Stimulated activated CD4-positive, alpha-beta T cell treated with anti-CD3 and anti-CD28 coated beads, Interleukin-12 subunit alpha, Interleukin-12 subunit beta, amount 100 ng/mL, for 24 hours (primary cell): Measurements from ENCODE around the gene PDIA5.
"Not testable (repeated sequence)": the region's sequence is repeated elsewhere in the genome, so short reads cannot be mapped to it uniquely, and the experiment has no call there.

Source experiments
- DNase-seq, 2 experiments: peaks; one replicate each; pipeline ENCODE4 v3.0.0-alpha.2; 2020; ENCODE audit warnings: low read depth in 2 of 2

The PDIA5 gene

DNA sequence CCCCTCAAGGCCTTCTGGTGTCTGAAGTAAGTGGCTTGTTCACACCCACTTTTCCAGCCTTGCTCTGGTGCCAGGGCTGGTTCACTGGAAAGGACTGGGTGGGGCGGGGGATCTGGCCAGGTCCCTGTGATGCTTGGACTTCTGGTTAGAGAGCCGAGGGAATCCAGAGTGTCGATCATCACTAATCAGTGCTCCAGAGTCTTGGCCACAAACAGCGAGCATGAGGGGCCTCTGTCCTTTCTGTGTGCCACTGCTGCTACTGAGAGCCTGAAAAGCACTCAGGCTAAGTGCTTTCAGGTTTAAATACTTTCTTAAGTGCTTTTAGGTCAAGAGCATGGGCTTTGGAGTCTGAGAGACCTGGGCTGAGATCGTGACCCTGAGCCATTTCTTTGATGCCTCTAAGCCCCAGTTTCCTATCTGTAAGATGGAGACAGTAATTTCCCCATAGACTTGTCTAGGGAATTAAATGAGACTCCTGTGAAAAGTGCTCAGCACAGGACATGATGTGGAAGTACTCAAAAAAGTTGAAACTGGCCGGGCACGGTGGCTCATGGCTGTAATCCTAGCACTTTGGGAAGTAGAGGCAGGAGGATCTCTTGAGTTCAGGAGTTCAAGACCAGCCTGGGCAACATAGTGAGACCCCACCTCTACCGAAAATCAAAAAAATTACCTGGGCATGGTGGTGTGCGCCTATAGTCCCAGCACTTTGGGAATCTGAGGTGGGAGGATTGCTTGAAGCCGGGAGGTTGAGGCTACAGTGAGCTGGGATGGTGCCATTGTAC, 81.1 kb downstream of the PDIA5 start:
- no peak for DNase-seq

DNA sequence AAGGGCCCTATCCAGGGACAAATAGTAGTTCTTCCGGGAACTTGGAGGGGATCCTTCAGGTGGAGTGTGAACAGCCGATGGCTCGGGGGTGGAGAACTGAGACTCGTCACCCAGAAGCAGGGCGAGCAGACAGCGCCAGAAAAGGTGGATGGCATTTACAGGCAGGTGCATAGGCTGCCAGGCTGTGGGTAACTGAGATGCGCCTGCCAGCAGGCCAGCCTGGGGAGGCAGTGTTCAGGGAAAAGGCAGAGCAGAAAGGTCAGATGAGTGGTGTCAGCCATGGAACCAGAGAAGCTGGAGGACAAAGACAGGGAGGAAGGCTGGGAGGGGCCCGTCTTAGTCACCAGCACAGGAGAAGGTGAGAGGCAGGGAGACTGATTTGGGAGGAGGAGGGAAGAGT, 81.9 kb downstream of the PDIA5 start:
- no peak for DNase-seq

DNA sequence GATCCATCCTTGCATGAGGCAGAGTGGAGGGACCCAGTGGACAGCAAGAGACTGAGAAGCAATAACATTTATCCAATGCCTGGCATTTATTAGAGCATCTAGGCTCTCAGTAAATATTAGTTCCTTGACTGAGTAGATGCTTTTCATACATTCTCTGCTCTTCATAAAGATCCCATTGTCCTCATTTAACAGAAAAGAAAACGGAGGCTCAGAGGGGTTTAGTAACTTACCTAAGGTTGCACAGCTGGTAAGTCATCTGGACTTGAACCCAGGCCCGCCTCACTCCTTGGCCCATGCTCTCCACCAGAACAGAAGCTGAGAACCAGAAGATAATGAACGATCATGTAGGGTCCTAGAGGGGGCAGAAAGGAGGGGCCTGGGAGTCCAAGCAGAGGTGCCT, 82.7 kb downstream of the PDIA5 start:
- DNase-seq: no peak

DNA sequence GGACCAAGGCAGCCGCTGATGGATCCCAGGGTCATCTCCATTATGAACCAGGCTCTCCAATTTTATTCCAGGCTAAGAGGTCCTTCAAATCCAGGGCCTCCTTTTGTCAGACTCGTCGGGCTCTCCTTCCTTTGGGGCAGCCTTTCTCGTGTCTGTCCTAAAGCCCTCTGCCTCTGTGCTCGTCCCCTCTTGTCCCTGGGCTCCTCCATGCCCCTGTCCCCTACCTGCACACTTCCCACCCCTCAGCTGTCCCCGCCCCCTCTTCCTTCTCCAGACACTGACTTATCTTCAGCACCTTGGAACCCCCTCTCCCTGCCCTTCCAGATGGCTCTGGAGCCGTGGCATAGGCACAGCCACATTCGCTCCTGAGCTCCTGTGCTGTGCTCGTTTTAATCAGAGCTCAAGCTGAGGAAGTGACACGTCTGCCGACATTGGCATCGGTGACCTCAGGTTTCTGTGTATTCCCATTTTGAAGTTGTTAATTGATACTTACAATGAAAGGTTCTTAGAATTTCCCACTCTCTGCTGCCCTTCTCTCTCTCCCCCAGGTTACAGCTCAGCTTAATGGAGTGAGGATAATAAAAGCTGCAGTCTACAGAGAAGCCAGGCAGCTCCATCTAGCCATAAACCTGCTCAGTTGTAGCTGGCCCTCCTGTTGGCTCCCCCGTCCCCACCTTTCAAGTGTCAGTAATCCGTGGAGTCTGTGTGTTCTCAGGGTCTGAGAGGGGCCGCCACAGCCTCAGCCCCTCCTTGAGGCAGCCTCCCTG, 83.8 kb downstream of the PDIA5 start:
- DNase-seq: no peak

DNA sequence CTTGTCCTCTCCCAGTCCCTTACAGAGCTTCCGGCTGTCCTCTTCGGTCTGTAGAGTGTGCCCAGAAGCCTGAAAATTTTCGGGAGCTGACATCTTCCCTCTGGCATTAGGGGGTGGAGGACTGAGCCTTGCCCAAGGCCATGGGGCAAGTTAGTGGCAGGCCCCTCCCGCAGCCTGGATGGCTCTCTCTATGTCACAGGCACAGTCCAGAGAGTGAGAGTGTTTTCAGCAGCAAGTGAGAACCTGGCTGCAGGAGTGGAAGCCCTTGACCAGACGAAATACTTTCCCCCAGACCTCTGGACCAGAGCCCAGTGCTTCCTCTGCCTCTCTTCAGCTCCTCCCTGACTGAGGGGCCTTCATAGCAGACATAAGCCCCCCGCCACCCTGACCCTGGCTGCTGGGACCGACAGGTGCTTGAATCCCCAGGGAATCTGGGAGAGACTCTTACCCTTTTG, 84.5 kb downstream of the PDIA5 start:
- DNase-seq: no peak

DNA sequence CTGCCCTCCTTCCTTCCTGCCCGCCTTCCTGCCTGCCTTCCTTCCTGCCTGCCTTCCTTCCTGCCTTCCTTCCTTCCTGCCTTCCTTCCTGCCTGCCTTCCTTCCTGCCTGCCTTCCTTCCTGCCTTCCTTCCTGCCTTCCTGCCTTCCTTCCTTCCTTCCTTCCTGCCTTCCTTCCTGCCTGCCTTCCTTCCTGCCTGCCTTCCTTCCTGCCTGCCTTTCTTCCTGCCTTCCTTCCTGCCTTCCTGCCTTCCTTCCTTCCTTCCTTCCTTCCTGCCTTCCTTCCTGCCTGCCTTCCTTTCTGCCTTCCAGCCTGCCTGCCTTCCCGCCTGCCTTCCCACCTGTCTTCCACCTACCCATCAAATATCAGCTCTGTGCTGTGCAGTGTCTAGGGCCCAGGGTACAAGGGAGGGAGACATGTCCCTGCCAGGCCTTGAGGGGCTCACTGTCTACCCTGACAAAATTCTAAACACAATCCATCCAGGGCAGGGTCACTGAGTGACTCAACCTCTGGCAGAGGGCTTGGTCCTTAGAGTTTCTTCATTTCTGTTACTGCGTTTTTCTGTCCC, 85.1 kb downstream of the PDIA5 start:
- DNase-seq: not testable (repeated sequence)

DNA sequence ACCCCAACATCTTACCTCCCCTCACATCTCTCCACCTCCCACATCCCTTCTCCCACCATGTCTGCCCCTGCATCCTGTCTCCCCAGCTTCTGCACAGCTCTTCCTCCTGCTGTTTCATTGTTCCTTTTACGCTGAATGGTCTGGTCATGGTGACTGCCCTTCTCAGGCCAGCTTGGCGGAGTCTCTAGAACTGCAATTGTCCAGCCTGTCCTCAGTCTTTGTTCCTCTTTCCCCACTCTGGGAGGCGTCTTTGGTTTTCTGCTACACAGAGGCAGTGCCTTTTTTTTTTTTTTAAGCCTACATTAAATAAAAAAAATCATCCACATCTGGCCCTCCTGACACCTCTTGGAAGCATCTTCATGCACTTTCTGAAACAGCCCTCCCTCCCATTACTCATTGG, 85.9 kb downstream of the PDIA5 start:
- no peak for DNase-seq

DNA sequence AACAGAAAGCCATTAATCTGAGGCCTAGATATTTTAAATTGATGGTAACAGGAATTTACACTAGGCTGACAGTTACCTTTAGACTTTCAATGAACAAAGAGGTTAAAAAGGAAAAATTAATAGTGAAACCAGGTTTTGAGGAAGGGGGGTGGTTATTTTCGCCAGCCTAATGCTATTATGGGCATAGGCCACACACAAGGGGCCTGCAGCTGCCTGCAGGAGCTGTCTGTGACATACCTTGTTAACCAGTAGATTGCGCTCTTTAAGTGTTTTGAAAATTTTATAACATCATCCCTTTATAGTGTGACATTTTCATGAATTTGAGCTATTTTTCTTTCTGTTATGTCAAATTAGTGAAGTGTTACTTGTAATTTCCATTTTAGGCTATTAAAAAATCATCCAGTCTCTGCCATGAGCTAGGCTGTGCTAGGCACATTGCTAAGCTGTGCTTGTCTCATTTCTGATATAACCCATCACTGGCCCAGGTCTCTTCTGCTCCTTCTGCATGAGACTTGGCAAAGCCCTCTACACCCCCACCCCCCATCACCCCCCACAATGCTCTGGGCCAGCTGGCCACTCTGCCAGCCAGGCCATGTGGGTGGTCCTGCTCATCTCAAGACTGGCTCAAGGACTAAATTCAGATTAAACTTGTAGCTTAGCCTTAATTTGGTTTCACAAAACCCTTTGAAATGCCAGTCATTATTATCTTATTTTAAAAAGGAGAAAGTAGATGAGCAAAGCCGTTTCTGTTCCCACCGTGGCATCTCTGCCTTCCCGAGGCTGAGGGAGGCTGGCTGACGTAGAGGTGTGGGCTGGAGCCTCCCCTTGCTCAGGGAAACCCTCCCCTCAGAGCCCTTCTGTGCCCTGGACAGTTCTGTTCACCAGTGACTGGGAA, 86.5 kb downstream of the PDIA5 start:
- DNase-seq: no peak

DNA sequence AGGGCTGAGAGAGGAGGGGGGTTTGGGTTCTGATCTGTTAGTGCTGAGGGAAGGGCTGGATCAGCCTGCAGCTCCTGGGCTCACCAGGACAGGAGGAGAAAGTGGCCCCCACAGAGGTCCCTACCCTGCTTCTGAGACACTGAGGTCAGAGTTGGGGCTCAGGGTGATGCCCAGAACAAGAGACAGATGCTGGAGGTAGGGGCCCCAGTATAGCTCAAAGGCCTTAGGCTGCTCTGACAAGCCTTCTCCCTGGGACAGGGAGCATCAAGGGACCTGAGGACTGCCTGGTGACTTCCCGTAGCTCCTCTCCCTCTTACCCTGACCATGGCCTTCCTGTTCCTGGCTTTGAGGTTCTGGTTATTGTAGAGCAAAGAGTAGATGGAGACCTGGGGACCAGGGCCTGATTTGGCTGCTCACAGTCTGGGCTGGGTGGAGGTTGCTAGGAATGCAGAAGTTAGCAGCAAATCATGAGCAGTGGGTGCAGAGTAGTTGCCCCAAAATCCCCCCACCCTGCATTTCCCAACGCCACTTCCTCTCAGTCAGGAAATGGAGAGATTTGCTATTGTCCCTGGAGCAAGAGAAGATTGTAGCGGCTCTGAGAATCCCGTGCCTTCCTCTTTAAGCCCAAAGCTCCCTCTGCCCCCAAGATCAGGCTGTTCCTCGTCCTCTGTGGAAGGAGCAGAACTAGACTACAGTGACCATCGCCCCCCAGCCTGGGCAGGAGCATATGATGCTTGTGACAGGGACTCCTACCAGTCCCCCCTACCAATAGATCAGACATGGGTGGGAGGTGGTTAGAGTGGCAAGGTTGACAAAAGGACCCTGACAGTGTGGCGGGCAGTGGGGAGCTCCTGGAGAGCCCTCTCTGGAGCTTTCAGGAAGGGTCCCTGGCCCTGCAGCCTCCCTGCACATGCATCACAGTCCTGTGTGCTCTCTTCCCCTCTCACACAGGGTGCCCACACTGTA, 87.5 kb downstream of the PDIA5 start:
- no peak for DNase-seq

DNA sequence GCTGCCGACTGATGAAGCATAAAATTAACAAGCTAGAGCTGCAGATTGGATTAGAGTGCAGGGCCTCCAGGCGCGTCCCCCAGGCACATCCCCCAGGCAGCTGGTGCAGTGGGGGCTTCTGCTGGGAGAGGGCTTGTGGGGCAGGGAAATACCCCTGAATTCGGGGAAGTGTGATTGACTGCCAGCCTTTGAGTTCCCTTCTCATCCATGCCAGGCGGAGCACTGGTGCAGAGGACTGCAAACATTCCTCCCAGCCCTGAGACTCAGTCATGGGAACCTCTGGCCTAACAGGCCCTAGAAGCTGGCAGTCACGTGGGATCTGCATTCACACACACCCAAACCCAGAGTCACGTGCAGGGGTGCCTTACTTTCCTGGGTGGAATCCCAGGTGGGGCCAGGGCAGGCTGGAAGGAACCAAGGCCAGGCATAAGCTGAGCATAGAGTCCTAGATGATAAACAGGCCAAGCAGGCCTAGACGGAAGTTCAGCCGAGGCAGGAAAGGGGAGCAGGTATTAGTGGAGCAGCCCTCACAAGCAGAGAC, 88.7 kb downstream of the PDIA5 start:
- no peak for DNase-seq

DNA sequence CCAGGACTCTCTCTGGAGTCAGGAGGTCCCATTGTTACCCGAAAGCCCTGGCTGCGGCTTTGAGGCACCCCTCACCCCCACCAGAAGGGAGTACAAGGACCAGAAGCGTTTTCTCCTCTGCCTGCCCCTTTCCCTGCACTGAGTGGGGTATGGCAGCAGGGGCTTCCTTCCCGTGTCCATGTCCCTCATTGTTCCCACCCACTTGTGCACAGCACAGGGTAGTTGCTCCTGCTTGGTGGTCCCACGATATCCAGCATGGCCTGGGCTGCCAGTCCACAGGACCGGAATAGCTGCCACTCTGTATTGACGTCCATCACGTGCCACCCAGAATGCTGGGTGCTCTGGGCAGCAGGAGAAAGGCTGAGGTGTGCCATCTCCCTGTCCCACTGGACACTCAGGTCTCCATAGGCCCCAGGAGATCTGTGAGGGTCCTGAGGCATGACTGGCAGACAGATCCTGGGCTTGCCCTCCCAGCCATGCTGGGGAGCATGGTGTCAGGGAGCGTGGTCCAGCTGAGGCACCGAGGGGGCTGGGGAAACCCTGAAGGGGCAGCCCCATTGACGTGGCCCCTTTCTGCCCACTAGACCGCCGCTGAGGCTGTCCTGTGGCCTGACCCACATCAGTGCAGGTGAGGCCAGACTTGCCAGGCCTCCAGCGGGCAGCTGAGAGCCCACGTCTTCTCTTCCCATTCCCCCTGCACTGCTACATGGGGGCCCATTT, 89.6 kb downstream of the PDIA5 start:
- DNase-seq: no peak

DNA sequence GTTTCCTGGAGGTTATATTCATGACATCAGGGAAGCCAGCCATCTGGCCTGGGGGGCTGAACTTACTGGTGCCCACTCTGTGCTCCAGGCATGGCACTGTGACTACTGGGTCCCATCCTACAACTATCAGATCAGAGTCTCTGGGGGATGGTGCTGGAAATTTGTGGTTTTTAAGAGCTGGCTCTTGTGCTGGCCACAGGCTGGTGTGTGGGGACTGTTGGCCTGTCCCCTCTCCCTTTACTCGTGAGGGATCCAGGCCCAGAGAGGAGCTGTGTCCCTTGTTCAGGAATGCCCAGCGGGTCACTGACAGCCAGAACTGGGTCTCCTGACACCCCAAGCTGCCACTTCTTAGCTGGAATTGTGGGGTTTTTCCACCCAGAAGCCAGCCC, 90.4 kb downstream of the PDIA5 start:
- no peak for DNase-seq

DNA sequence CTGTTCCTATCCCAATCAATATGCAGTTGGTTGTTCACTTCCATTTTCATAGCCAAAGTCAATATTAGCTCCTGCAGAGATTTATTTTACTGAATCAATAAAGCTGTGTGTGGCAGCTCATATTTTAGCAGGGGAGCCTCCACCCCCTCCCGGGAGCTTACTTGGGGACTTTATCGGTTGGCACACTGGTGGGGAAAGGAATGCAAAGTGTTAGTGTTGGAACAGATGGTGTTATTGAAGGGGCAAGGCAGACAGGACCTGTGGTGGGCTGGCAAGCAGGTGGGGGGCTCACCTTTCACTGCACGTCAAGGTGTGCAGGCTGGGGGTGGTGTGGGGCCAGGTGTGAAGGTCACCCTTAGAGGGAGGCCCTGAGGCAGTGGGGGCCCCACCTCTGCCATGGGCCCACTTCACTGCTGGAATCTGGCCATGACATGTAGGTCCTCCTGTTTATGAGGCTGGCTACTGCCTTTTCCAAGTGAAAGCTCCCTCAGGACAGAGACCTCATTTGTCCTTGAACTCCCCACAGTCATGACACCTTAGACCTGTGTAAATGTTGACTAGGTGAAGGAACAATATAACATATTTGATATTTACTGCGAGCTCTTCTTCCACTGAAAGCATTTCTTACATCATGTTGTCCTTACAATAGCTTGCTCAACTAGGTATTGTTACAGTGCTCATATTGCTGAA, 90.9 kb downstream of the PDIA5 start:
- no peak for DNase-seq

DNA sequence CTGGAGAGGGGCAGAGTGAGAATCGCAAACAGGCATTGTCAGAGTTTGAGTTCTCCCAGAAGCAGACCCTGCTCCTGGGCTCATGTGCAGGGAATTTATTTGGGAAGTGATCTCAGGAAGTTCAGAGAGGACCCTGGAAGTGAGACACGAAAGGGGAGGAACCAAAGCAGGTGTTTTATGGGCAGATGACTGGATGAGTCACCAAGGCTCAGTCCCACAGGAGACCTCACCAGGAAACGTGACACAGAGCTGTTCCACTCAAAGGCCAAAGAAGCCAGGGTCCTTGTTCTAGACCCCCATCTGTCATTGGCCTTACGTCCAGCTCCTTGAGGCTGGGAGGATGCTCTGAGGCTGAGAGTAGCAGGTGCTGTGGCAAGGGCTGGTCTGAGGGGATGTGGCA, 91.5 kb downstream of the PDIA5 start:
- DNase-seq: no peak

DNA sequence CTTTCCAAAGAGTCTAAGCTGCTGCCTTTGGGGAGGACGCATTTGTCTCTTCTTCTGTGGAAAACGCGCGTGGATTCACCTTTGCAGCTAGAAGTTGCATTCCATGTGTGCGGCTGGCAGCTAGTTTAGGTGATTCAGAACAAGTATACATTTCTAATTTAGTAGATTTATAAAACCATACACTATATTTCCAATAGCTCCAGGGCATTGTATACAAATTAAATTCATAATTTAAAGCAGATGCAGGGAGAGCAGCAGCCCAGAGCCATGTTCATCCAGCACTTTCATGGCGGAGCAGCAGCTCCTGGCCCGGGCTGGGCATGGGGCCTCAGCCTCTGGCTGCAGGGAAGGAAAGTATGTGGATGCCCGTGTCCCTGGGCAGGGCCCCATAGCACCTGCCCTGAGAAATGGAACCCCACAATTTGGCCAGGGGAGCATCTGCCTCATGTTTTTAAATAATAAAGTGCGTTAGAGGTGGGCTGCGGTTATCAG, 92.1 kb downstream of the PDIA5 start:
- DNase-seq: no peak

DNA sequence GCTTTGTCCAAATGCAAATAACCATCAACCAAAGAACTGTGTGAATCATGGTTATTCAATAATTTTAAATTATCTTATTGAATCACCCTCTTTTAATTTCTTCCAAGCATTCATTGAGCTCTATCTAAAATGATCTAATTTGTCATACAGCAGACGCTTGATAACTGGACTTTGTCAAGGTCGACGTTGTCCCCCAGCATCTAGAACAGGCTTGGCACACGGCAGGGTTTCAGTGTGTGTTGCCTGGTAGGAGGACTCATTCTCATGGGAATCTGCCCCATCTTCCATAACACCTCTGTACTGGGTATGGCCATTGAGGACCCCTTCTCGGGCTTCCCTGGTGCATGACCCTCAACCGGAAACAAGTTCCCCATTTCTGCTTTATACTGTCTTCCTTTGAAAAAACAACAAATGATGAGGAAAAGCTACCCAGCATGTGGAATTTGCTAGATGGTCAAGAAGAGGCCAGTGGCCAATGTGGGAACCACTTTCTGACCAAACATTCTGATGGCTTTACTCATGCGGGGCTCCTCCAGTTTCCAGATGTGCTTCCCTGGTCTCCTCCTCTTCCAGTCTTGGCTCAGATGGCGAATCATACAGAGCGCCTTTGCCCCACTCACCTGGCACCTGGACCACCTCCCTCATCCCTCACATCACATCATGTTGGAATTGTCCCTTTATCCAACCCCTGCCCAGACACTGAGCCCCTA, 93.3 kb downstream of the PDIA5 start:
- no peak for DNase-seq

DNA sequence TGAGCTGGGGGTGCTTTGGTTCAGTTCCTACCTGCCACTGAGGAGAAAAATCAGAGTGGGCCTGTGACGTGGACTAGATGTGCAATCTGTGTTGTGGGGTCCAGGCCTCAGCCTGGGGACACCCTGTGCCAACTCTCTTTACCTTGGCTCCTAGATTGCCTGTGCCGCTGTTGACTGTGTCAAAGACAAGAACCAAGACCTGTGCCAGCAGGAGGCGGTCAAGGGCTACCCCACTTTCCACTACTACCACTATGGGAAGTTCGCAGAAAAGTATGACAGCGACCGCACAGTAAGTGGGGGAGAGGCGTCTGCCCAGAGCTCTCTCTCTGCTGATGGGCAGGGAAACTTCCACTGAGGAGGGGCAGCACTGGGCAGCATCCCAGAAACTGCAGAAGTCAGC, 94.3 kb downstream of the PDIA5 start:
- DNase-seq: no peak

DNA sequence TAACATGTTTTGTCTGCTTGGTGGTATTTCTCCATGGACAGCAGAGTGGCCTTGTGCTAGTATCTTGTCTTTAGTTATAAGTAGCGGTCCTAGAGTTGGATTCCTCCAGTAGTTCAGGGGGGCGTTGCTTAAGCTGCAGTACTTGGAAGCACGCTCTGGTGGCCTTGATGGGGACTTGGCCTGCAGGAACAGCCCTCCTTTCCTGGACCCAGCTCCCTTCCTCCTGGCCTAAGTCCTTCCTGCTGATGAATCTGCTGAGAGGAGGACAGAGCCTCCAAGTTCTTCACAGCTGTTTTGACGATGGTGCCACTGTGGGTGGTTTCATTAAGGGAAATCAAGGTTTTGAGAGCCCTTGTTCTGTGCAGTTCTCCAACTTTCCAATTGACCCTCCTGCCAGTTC, 96.3 kb downstream of the PDIA5 start:
- DNase-seq: no peak
